Measurements from ENCODE around the gene LSS.

- no peak for TF ChIP-seq CTCF (conservative IDR thresholded peaks at IDR 0.05; ENCODE audit: low read length)
- no peak for TF ChIP-seq EZH2phosphoT487 (IDR thresholded peaks at IDR 0.05; ENCODE audit: borderline replicate concordance)
Measured at GRCh38 chr21:46191257-46191685, 37.3 kb downstream of the LSS start.
